Stimulated activated CD4-positive, alpha-beta T cell treated with anti-CD3 and anti-CD28 coated beads, TNF-alpha, amount 100 ng/mL, for 24 hours (primary cell): Measurements from ENCODE around the gene SHISA7.
A peak's percentile ranks its signal among the peaks of the same experiment; 100 is the strongest.
"Not testable (repeated sequence)": the region's sequence is repeated elsewhere in the genome, so short reads cannot be mapped to it uniquely, and the experiment has no call there.

Experiments used
- DNase-seq, 3 experiments: peaks; one replicate each; pipeline ENCODE4 v3.0.0-alpha.2; 2020; ENCODE audit warnings: low read depth in 3 of 3

SHISA7 gene

DNA sequence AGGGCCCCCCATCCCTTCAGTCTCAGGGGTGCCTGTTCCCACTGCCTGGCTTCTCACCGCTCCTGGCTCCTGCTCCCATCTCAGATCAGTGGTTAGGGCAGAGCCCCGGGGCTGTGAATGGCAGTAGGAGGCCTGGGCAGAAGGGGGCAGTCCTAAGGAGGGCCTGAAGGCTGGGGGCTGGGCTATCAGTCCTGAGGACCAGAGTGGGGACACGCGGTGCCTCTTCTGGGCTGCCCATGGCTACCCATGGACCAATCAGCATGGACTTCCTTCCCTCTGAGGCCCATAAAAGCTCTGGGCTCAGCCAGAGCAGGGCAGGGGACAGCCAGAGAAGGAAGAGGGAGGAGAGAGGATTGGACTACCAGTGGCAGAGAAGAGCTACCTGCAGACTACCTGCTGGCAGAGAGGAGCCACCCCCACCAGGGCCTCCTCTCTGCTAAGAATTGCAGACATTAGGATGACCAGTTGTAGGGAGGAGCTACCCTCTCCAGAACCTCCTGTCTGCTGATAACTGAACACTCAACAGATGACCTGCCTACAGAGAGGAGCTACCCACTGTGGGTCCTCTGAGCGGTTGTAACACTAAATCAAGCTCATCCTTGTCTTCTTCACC, 23.4 kb downstream of the SHISA7 start:
- DNase-seq = no peak

DNA sequence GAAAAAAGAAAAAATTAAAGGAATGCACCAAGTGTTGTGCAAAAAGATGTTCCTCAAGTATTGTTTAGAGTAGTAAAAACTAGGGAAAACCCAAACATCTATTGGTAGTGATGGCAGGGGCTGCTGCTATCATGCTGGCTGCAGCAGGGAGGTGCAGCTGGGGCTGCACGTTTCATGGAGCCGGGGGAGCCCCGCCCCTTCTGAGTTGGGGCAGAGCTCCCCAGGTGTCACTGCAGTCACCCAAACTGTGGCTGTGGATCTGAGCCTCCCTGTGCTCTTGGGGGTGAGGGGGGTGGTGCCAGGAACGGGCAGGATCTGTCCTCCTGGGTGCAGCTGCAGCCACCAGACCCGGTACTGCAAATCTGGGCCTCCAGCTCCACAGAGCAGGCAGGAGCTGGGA, 24.0 kb downstream of the SHISA7 start:
- no peak for DNase-seq

- peak in 1 of 3 experiments; percentile 22 for DNase-seq
These were observed 24.9 kb downstream of the SHISA7 start for GRCh38 chr19:55418185-55418584.

DNA sequence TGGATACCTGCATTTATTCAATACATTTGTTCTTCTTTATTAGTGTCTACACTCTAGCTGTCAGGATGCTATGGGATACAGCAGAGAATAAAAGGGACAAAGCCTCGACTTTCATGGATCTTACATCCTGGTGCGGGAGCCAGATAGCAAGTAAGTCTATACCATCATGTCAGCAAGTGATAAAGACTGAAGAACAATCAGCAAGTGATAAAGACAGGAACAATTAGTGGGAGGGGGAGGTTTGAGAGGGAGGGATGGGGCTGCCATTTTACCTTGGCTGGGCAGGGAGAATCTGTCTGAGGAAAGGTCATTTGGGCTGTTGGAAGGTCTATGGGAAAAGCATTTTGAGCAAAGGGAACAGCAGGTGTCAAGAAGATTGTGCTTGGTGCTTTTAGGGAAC, 32.9 kb downstream of the SHISA7 start:
- DNase-seq = no peak

DNA sequence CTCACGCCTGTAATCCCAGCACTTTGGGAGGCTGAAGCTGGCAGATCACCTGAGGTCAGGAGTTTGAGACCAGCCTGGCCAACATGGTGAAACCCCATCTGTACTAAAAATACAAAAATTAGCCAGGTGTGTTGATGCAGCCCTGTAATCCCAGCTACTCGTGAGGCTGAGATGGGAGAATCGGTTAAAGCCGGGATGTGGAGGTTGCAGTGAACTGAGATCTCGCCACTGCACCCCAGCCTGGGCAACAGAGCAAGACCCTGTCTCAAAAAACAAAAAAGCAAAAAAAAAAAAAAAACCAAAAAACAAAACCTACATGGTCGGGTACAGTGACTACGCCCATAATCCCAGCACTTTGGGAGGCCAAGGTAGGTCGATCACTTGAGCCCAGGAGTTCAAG, 33.9 kb downstream of the SHISA7 start:
- not testable (repeated sequence) for DNase-seq

- no peak for DNase-seq
These were observed 34.6 kb downstream of the SHISA7 start for GRCh38 chr19:55408533-55408872.

- peak; percentile 90 to 96 (median 91) for DNase-seq
These were observed 35.1 kb downstream of the SHISA7 start for GRCh38 chr19:55407800-55408532.

GRCh38 chr19:55407550-55407799, 35.6 kb downstream of the SHISA7 start, which contains the start of gene UBE2S:
UBE2S (minus strand) TSS chr19:55407788; CDS start chr19:55407589, 199 bp downstream.
- DNase-seq = not testable (repeated sequence)

DNA sequence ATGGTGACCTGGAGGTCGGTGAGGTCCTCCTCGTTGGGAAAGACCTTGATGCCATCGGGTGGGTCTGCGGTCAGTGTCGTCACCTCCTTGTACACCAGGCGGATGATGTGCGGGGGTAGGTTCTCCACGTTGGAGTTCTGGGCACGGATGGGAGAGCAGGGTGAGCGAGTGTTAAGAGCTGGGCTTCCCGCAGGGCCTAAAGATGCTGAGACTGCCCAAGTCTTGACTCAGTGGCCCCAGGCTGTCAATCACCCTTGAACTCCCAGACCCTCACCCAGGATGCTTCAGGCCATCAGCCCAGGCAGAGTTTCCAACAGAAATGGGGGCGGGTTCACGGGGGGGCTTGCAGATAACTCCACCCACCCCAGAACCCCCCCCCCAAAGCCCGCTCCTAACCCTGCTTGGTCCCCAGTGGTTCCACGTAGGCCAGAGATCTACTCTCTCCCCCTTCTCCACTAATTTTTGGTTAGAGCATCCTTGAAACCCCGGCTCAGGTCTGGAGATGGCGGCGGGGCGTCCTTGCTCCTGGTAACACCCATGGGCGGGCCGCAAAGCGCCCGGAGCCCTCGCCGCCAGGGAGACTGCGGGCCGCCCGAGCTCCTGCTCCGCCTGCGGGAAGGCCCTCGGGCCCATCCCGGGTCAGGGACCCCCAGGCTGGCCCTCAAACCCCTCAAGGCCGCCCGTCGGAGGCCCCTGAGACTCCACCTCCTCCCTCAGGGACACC, 36.1 kb downstream of the SHISA7 start:
- DNase-seq = no peak

DNA sequence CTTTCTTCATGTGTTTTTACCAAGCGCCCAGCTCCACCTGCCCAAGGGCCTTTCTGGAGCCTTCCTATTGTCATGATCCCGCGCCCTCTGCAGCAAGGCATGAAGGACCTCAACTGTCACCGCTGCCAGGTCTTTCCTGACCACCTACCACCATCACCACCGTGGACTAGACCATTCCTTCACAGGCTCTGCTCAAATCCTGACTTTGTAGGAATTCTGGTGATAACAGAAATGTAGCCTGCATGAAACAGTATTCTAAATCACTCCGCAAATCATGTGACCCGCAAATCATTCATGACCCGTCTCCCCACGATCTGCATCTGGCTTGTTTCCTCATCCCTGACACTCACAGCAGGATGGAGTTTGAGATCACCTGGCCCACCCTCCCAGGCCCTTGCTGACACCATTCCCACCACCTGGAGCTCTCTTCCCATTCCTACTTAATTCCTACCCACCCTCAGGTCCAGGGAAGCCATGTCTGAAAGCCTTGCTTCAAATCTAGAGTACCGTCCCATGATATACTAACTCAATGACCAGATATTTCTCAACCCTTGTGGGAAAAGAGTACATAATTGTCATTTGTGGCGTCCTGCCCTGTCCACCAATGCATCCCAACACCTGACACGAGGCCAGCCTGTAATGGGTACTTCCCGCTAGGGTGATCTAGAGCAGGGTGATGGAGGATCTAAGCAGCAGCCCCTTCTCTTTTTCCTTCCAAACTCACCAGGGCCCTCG, 36.8 kb downstream of the SHISA7 start:
- DNase-seq = no peak

GRCh38 chr19:55405638-55406037, 37.5 kb downstream of the SHISA7 start:
- DNase-seq = no peak

DNA sequence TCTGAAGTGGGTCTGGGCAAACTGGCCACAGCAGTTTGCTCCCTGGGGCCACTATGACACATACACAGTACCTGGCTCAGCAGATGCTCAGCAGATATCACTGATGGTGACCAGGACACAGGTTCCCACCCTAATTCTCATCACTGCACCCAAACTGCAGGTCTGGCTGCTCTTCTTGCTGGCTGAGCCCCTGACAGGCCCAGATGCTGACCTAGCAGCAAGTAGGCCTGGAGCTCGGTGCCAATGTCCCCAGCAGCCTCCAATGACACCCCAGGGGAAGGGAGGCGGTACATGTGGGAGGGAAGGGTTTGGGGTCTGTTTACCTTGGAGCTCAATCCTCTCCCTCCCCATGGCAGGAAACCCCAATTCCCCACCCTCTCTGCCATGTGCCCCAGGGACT, 40.6 kb downstream of the SHISA7 start:
- no peak for DNase-seq

DNA sequence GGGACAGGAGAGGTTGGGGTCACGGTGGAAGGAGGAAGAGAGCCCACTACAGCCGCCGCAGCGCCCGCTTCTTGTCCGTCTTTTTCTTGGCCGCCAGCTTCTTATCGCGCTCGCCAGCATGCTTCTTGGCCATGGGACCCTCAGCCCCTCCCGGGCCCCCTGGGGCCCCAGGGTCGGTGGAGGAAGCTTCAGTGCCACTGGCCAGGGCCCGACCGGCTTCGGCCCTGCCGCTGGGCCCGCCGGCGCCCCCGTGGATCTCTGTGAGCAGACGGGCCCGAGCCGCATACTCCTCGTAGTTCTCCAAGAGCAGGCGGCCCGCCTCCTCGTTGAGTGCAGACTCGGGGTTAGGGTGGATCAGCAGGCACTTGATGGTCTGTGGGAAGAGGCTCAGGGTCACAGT, 41.7 kb downstream of the SHISA7 start:
- DNase-seq = not testable (repeated sequence)

- DNase-seq = no peak
These were observed 42.6 kb downstream of the SHISA7 start for GRCh38 chr19:55400281-55401087.

DNA sequence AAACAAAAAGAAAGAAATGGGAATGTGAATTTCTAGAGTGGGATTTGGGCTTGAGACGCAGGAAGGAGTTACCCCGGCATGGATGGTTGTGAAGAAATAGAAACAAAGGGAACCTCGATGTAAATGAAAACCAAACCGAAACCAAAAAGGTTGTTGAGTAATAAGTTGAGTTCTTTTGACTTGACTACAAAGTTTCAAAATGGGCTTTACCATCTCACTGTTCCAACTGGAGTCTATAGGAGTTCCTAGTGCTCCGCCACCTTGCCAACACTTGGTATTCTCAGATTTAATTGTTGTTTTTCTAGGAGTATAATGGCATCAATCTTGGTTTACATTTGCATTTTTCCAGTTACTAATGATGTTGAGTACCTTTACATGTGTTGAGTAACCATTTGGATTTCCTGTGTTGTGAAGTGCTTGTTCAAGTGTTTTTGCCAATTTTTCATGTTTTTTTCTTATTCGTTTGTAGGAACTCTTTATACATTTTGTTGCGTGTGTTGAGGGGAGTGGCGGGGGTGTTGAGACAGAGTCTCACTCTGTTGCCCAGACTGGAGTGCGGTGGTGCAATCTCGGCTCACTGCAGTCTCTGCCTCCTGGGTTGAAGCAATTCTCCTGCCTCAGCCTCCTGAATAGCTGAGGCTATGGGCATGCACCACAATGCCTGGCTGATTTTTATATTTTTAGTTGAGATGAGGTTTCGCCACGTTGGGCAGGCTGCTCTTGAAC, 44.7 kb downstream of the SHISA7 start:
- no peak for DNase-seq

- no peak for DNase-seq
These were observed 50.0 kb downstream of the SHISA7 start for GRCh38 chr19:55392820-55393761.

- DNase-seq = no peak
These were observed 51.1 kb downstream of the SHISA7 start for GRCh38 chr19:55391702-55392615.

GRCh38 chr19:55391191-55391670, 51.9 kb downstream of the SHISA7 start:
- DNase-seq = no peak

GRCh38 chr19:55390461-55390880, 52.6 kb downstream of the SHISA7 start:
- DNase-seq = no peak
